Measurements from ENCODE around the gene NPBWR2.

DNA sequence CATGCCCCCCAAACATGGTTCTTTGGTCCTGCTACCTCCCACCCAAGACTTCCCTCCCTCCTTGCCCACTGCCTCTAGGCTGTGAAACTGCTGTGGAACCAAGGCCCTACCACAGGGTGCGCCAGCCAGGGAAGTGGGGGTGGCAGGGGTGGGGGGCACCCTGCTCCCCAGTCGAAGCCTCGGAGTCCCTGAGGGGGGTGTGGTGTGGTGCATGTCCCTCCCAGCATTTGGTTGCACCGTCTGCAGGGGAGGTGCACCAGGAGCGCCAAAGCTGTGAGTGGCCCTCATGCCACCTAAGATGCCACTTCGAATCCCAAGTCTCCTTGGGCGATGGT, 29.9 kb downstream of the NPBWR2 start:
- TF ChIP-seq, protein P1, sequence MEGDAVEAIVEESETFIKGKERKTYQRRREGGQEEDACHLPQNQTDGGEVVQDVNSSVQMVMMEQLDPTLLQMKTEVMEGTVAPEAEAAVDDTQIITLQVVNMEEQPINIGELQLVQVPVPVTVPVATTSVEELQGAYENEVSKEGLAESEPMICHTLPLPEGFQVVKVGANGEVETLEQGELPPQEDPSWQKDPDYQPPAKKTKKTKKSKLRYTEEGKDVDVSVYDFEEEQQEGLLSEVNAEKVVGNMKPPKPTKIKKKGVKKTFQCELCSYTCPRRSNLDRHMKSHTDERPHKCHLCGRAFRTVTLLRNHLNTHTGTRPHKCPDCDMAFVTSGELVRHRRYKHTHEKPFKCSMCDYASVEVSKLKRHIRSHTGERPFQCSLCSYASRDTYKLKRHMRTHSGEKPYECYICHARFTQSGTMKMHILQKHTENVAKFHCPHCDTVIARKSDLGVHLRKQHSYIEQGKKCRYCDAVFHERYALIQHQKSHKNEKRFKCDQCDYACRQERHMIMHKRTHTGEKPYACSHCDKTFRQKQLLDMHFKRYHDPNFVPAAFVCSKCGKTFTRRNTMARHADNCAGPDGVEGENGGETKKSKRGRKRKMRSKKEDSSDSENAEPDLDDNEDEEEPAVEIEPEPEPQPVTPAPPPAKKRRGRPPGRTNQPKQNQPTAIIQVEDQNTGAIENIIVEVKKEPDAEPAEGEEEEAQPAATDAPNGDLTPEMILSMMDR (IDR thresholded peaks at IDR 0.05), result no peak
- TF ChIP-seq POLR2A (IDR thresholded peaks at IDR 0.05), result no peak
